Measurements from ENCODE around the gene ASB3. TPM values are rescaled to one million over a fixed set of nuclear protein-coding genes. Genes with fewer than 3 reads are reported as not detected.
"Not testable (repeated sequence)": the region's sequence is repeated elsewhere in the genome, so short reads cannot be mapped to it uniquely, and the experiment has no call there.

ASB3 gene
- total RNA-seq, 4 donors from 2014 or later = 4.9 to 18.9 (median 11.4) TPM

DNA sequence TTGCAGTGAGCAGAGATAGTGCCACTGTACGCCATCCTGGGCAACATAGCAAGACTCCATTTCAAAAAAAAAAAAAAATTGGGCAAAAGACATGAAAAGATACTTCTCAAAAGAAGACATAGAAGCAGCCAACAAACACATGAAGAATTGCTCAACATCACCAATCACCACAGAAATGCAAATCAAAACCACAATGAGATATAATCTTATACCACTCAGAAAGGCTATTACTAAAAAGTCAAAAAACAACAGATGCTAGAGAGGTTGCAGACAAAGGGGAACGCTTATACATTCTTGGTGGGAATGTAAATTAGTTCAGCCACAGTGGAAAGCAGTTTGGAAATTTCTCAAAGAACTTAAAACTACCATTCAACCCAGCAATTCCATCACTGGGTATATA is 62.2 kb downstream of the ASB3 start:
- WGBS, 2 donors (ENCODE audit: low coverage in 1 of 2) = 63 to 88% methylated on average over 1 to 2 of the region's 2 CpGs
- H3K27me3 ChIP-seq = no peaks in the 10 kb centered on the region
- in situ Hi-C loops (cut with MboI; ENCODE audit: low pct_ligation_motif_present in 1 of 4, low pct_unique_long_range_greater_than_20kb in 1 of 4, low sequenced_read_pairs in 3 of 4) = loop anchor here in 1 of 4 donors (25.0 kb wide), 1 partner anchor 1137 kb away; no protein-coding TSS in a partner anchor

DNA sequence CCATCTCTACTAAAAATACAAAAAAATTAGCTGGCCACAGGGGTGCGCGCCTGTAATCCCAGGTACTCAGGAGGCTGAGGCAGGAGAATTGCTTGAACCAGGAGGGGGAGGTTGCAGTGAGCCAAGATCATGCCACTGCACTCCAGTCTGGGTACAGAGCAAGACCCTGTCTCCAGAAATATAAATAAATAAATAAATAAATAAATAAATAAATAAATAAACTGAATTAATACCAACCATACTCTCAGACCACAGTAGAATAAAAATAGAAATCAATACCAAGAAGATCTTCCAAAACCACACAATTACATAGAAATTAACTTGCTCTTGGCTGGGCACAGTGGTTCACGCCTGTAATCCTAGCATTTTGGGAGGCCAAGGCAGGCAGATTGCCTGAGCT is 65.8 kb downstream of the ASB3 start:
- H3K27me3 ChIP-seq; H3K4me1 ChIP-seq; H3K27ac ChIP-seq; intact Hi-C loops (cut with DNase I; ENCODE audit: low total_unique reads); DNase-seq; H3K4me3 ChIP-seq; H3K36me3 ChIP-seq; H3K9me3 ChIP-seq: not testable (repeated sequence)
- in situ Hi-C loops (cut with MboI; ENCODE audit: low pct_ligation_motif_present in 1 of 4, low pct_unique_long_range_greater_than_20kb in 1 of 4, low sequenced_read_pairs in 3 of 4) = loop anchor here in 1 of 4 donors (25.0 kb wide), 1 partner anchor 1134 kb away; no protein-coding TSS in a partner anchor
- 87 to 96% methylated on average over 3 of the region's 3 CpGs for WGBS, 2 donors (ENCODE audit: low coverage in 1 of 2)

More for the DNA sequence above, 62.2 kb downstream of the ASB3 start:
- Histone ChIP-seq H3K27ac (no peak overlapping the region), H3K9me3 (no peaks in the 10 kb centered on the region), H3K4me1 (no peaks in the 10 kb centered on the region), H3K4me3 (no peak overlapping the region), H3K36me3 (no peaks in the 10 kb centered on the region)
- DNase-seq = no peak
- intact Hi-C loops (cut with DNase I; ENCODE audit: low total_unique reads) = no loop called here
- TF ChIP-seq POLR2A (IDR thresholded peaks at IDR 0.05) (no peak), EP300 (IDR thresholded peaks at IDR 0.05; ENCODE audit: low read depth) (no peak), POLR2AphosphoS5 (IDR thresholded peaks at IDR 0.05) (no peak)
- TF ChIP-seq, protein P1, sequence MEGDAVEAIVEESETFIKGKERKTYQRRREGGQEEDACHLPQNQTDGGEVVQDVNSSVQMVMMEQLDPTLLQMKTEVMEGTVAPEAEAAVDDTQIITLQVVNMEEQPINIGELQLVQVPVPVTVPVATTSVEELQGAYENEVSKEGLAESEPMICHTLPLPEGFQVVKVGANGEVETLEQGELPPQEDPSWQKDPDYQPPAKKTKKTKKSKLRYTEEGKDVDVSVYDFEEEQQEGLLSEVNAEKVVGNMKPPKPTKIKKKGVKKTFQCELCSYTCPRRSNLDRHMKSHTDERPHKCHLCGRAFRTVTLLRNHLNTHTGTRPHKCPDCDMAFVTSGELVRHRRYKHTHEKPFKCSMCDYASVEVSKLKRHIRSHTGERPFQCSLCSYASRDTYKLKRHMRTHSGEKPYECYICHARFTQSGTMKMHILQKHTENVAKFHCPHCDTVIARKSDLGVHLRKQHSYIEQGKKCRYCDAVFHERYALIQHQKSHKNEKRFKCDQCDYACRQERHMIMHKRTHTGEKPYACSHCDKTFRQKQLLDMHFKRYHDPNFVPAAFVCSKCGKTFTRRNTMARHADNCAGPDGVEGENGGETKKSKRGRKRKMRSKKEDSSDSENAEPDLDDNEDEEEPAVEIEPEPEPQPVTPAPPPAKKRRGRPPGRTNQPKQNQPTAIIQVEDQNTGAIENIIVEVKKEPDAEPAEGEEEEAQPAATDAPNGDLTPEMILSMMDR (IDR thresholded peaks at IDR 0.05) = no peak

DNA sequence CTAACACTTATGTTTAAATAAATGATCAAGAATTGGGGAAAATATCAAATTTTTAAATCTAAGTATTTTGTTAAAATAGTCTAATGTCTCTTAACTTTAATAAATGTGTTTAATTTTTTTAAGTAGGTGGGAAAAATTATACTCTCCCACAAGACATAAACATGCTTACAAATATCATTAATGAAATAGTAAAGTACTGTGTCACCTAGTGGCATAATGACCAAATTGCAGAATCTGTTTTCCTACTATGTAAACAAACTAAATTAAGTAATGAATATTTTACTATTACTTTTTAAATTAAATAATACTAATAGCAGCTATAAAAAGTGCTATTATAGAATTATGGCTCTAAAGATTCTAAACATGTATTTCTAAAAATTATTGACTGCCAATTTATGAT is 71.2 kb downstream of the ASB3 start:
- H3K9me3 ChIP-seq = no peaks in the 10 kb centered on the region
- no peak for TF ChIP-seq POLR2A (IDR thresholded peaks at IDR 0.05)
- TF ChIP-seq, protein P1 (IDR thresholded peaks at IDR 0.05) = peak in 4 of 5 experiments; percentile 30 to 40 (median 36)
- TF ChIP-seq POLR2AphosphoS5 (IDR thresholded peaks at IDR 0.05) = no peak
- peaks cover 0 to 5% (median 2%) of the 10 kb centered on the region in 4 donors for H3K36me3 ChIP-seq
- in situ Hi-C loops (cut with MboI; ENCODE audit: low pct_ligation_motif_present in 1 of 4, low pct_unique_long_range_greater_than_20kb in 1 of 4, low sequenced_read_pairs in 3 of 4) (loop anchor here in 1 of 4 donors (25.0 kb wide), 1 partner anchor 1128 kb away; no protein-coding TSS in a partner anchor), intact Hi-C loops (cut with DNase I; ENCODE audit: low total_unique reads) (no loop called here)
- H3K27ac ChIP-seq = no peak overlapping the region
- no peaks in the 10 kb centered on the region for H3K4me1 ChIP-seq
- H3K27me3 ChIP-seq = no peaks in the 10 kb centered on the region
- H3K4me3 ChIP-seq = no peak overlapping the region
- DNase-seq = no peak

DNA sequence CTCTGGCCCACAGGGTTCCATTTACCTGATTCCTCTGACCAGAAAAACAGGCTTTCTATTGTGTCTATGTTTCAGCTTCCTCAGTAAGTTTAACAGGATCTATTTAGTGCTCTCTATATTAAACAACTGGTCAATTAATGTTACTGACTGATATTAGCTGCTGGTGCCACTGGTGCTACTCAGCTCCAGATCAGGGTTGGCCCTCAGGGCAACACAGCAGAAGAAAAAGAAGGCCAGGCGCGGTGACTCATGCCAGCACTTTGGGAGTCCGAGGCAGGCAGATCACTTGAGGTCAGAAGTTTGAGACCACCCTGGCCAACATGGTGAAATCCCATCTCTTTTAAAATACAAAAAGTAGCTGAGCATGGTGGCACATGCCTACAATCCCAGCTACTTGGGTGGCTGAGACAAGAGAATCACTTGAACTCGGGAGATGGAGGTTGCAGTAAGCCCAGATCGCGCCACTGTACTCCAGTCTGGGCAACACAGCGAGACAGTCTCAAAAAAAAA is 75.4 kb downstream of the ASB3 start:
- no peak overlapping the region for H3K4me3 ChIP-seq
- no peaks in the 10 kb centered on the region for H3K4me1 ChIP-seq
- no peak for DNase-seq
- no peaks in the 10 kb centered on the region for H3K27me3 ChIP-seq
- H3K36me3 ChIP-seq = peaks cover 0 to 23% (median 7%) of the 10 kb centered on the region in 4 donors
- no peak overlapping the region for H3K27ac ChIP-seq
- 97 to 100% methylated on average over 4 to 7 of the region's 7 CpGs for WGBS, 2 donors (ENCODE audit: low coverage in 1 of 2)
- intact Hi-C loops (cut with DNase I; ENCODE audit: low total_unique reads) (no loop called here), in situ Hi-C loops (cut with MboI; ENCODE audit: low pct_ligation_motif_present in 1 of 4, low pct_unique_long_range_greater_than_20kb in 1 of 4, low sequenced_read_pairs in 3 of 4) (loop anchor here in 1 of 4 donors (25.0 kb wide), 1 partner anchor 1124 kb away; no protein-coding TSS in a partner anchor)
- no peaks in the 10 kb centered on the region for H3K9me3 ChIP-seq
- TF ChIP-seq POLR2A (IDR thresholded peaks at IDR 0.05) (no peak), POLR2AphosphoS5 (IDR thresholded peaks at IDR 0.05) (no peak), EP300 (IDR thresholded peaks at IDR 0.05; ENCODE audit: low read depth) (no peak)
- TF ChIP-seq, protein P1 (IDR thresholded peaks at IDR 0.05) = no peak

DNA sequence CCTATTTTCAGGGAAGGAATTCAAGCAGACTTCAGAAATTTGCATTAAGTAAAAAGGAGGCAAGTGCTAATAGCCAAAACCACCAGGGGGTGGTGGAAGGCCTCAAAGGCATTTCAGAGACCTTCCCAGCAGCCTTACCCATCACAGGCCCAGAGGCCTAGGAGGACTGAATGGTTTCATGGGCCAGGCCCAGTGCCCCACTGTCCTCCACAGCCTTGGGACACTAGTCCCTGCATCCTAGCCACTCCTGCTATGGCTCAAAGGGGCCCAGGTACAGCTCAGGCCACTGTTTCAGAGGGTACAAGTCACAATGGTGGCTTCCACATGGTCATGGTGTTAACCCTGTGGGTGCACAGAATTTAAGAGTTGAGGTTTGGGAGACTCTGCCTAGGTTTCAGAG is 77.8 kb downstream of the ASB3 start:
- H3K9me3 ChIP-seq = no peaks in the 10 kb centered on the region
- no peak overlapping the region for H3K27ac ChIP-seq
- no peak for TF ChIP-seq EP300 (IDR thresholded peaks at IDR 0.05; ENCODE audit: low read depth)
- TF ChIP-seq POLR2A (IDR thresholded peaks at IDR 0.05) = no peak
- TF ChIP-seq POLR2AphosphoS5 (IDR thresholded peaks at IDR 0.05) = no peak
- no peak overlapping the region for H3K4me3 ChIP-seq
- intact Hi-C loops (cut with DNase I; ENCODE audit: low total_unique reads) = no loop called here
- H3K4me1 ChIP-seq = no peaks in the 10 kb centered on the region
- no peaks in the 10 kb centered on the region for H3K27me3 ChIP-seq
- no peak for DNase-seq
- peaks cover 0 to 23% (median 4%) of the 10 kb centered on the region in 4 donors for H3K36me3 ChIP-seq
- in situ Hi-C loops (cut with MboI; ENCODE audit: low pct_ligation_motif_present in 1 of 4, low pct_unique_long_range_greater_than_20kb in 1 of 4, low sequenced_read_pairs in 3 of 4) = loop anchor here in 1 of 4 donors (25.0 kb wide), 1 partner anchor 1122 kb away; no protein-coding TSS in a partner anchor

Data from transverse colon (tissue), 4 donors.